Stomach (tissue), 9 donors: Measurements from ENCODE around the gene MOB3B. TPM values are rescaled to one million over a fixed set of nuclear protein-coding genes. Genes with fewer than 3 reads are reported as not detected.

Source experiments
- DNase-seq, 2 donors: peaks; one replicate each; pipeline versions ENCODE4 v3.0.0 to v3.0.0-alpha.2; 2013 to 2019
- H3K27ac ChIP-seq, 5 donors: fragments of 200-600 bp in 4 of 5; sonication (generic) in 4 of 5; one replicate each; pipeline ENCODE4 v1.5.1; 2013 to 2019; ENCODE audit warnings: mild to moderate bottlenecking in 1 of 5, moderate library complexity in 1 of 5
- H3K27me3 ChIP-seq, 3 donors: fragments of 200-600 bp; sonication (generic); one replicate each; pipeline ENCODE4 v1.5.1; 2017 to 2019; ENCODE audit warnings: mixed run types in 1 of 3
- H3K36me3 ChIP-seq, 4 donors: fragments of 200-600 bp; sonication (generic); 1 replicate in 3 of 4; 2 replicates in 1 of 4; pipeline ENCODE4 v1.5.1; 2016 to 2019
- H3K4me1 ChIP-seq, 4 donors: fragments of 200-600 bp; sonication (generic); one replicate each; pipeline ENCODE4 v1.5.1; 2016 to 2019
- H3K4me3 ChIP-seq, 4 donors: fragments of 200-600 bp; sonication (generic) in 3 of 4; one replicate each; pipeline ENCODE4 v1.5.1; 2016 to 2019; ENCODE audit warnings: mild to moderate bottlenecking in 1 of 4
- H3K9me3 ChIP-seq, 4 donors: fragments of 200-600 bp; sonication (generic); one replicate each; pipeline ENCODE4 v1.5.1; 2016 to 2019
- CTCF ChIP-seq, 7 experiments: fragments of 450-650 bp in 4 of 7; fragments of 200-600 bp in 3 of 7; sonication (generic) in 3 of 7; IDR thresholded peaks; one replicate each; pipeline ENCODE4 v1.5.1; 2016 to 2019; ENCODE audit warnings: antibody characterized with exemption in 7 of 7, control low read depth in 2 of 7, mild to moderate bottlenecking in 1 of 7
- EP300 ChIP-seq: sonication (generic); formaldehyde crosslinking; IDR thresholded peaks from one replicate; pipeline ENCODE4 v1.6.1; 2017; ENCODE audit warnings: antibody characterized with exemption
- POLR2A ChIP-seq, 4 donors: fragments of 450-650 bp; IDR thresholded peaks; one replicate each; pipeline ENCODE4 v1.6.1; 2016; ENCODE audit warnings: antibody characterized with exemption in 4 of 4, control low read depth in 2 of 4, mild to moderate bottlenecking in 1 of 4, moderate library complexity in 1 of 4
- POLR2AphosphoS5 ChIP-seq, 3 donors: sonication (generic); formaldehyde crosslinking; IDR thresholded peaks; one replicate each; pipeline ENCODE4 v1.6.1; 2016; ENCODE audit warnings: antibody characterized with exemption in 3 of 3
- WGBS, 5 donors: extraction: QIAGEN DNeasy Blood & Tissue Kit in 3 of 5; methylation state at CpG; one replicate each; pipeline versions ENCODE4 v1.1.5 to v1.1.7; 2013 to 2018; 5-methylcytosine and 5-hydroxymethylcytosine counted together
- intact Hi-C: fragments of 100-400 bp; cut with DNase I; formaldehyde crosslinking; loops from one replicate; pipeline ENCODE4 v1.15.1; 2023; ENCODE audit warnings: low total_unique reads
- polyA plus RNA-seq, 3 donors: library from polyadenylated mRNA; stranded (reverse); fragments of 200-250 nt; gene quantifications; one replicate each; pipeline ENCODE4 v1.2.3, GENCODE V29; 2013
- total RNA-seq, 5 donors: library from RNA; depleted of rRNA; stranded (reverse); fragments of >200 nt; gene quantifications; one replicate each; pipeline versions ENCODE4 v1.1.0 to v1.2.3, GENCODE V29; 2014 to 2016
- donor health status: healthy with polysubstance abuse.
- donor health status: Bipolar disorder and iron deficiency.
- donor health status: healthy.

Gene MOB3B
- total and polyA plus RNA-seq, 8 donors, result 4.0 to 32.7 (median 9.7) TPM

GRCh38 chr9:27331393-27331792, 198.2 kb downstream of the MOB3B start:
- intact Hi-C loops, result no loop called here
- no peaks in the 10 kb centered on the region for H3K9me3 ChIP-seq
- peaks cover 0 to 12% (median 8%) of the 10 kb centered on the region in 4 donors for H3K4me1 ChIP-seq
- no peak overlapping the region for H3K4me3 ChIP-seq
- WGBS, 5 donors, result 90 to 95% (median 91%) methylated on average over 4 of the region's 4 CpGs
- H3K27ac ChIP-seq, result no peak overlapping the region
- no peaks in the 10 kb centered on the region for H3K27me3 ChIP-seq
- H3K36me3 ChIP-seq, result peaks cover 0 to 23% (median 17%) of the 10 kb centered on the region in 4 donors
- TF ChIP-seq POLR2AphosphoS5 (IDR thresholded peaks at IDR 0.05) (no peak), CTCF (IDR thresholded peaks at IDR 0.05) (no peak), EP300 (no peak), POLR2A (IDR thresholded peaks at IDR 0.05) (no peak)
- no peak for DNase-seq

GRCh38 chr9:27329291-27329690, 200.3 kb downstream of the MOB3B start:
- no peaks in the 10 kb centered on the region for H3K27me3 ChIP-seq
- no peak overlapping the region for H3K27ac ChIP-seq
- no peaks in the 10 kb centered on the region for H3K9me3 ChIP-seq
- WGBS, 5 donors, result 85 to 93% (median 88%) methylated on average over 9 of the region's 9 CpGs
- no peak for DNase-seq
- TF ChIP-seq CTCF (IDR thresholded peaks at IDR 0.05) (no peak), POLR2A (IDR thresholded peaks at IDR 0.05) (no peak), POLR2AphosphoS5 (IDR thresholded peaks at IDR 0.05) (no peak)
- intact Hi-C loops, result loop anchor here (5.0 kb wide), 1 partner anchor 208 kb away; no protein-coding TSS in a partner anchor
- peaks cover 0 to 23% (median 17%) of the 10 kb centered on the region in 4 donors for H3K36me3 ChIP-seq
- no peak overlapping the region for H3K4me3 ChIP-seq
- peaks cover 0 to 12% (median 8%) of the 10 kb centered on the region in 4 donors for H3K4me1 ChIP-seq

- Histone ChIP-seq H3K27me3 (no peaks in the 10 kb centered on the region), H3K4me3 (no peak overlapping the region), H3K4me1 (peaks cover 0 to 7% (median 4%) of the 10 kb centered on the region in 4 donors), H3K36me3 (peaks cover 0 to 23% (median 17%) of the 10 kb centered on the region in 4 donors), H3K9me3 (no peaks in the 10 kb centered on the region), H3K27ac (no peak overlapping the region)
- no peak for DNase-seq
- WGBS, 5 donors, result 86 to 93% (median 87%) methylated on average over 3 of the region's 3 CpGs
- intact Hi-C loops, result loop anchor here (5.0 kb wide), 1 partner anchor 209 kb away; no protein-coding TSS in a partner anchor
- no peak for TF ChIP-seq POLR2AphosphoS5 (IDR thresholded peaks at IDR 0.05)
- TF ChIP-seq CTCF (IDR thresholded peaks at IDR 0.05), result no peak
- TF ChIP-seq POLR2A (IDR thresholded peaks at IDR 0.05), result no peak
- no peak for TF ChIP-seq EP300
These were observed 201.1 kb downstream of the MOB3B start for GRCh38 chr9:27328483-27328882.

GRCh38 chr9:27311184-27311583, 218.4 kb downstream of the MOB3B start:
- DNase-seq, result no peak
- no peaks in the 10 kb centered on the region for H3K4me1 ChIP-seq
- H3K9me3 ChIP-seq, result no peaks in the 10 kb centered on the region
- no peak overlapping the region for H3K4me3 ChIP-seq
- WGBS, 5 donors, result 78 to 83% (median 79%) methylated on average over 2 of the region's 2 CpGs
- H3K27me3 ChIP-seq, result no peaks in the 10 kb centered on the region
- H3K27ac ChIP-seq, result no peak overlapping the region
- intact Hi-C loops, result no loop called here
- H3K36me3 ChIP-seq, result no peaks in the 10 kb centered on the region
- no peak for TF ChIP-seq CTCF (IDR thresholded peaks at IDR 0.05)
